ENCODE data around the gene SLC25A1. TPM values are rescaled to one million over a fixed set of nuclear protein-coding genes. Genes with fewer than 3 reads are reported as not detected.

SLC25A1 gene
- 10 to 100 TPM; 36.1 to 54.6 TPM for polyA plus RNA-seq

GRCh38 chr22:19178657-19179496 lies at the start of gene SLC25A1:
SLC25A1 (minus strand) TSS chr22:19178736; CDS start chr22:19178673, 63 bp downstream.
- WGBS, 2 donors, result 1% methylated on average over 73 to 86 of the region's 86 CpGs
- peak within 1 kb of the TSS; percentile 91 to 94 for H3K27ac ChIP-seq (ENCODE audit: low read depth in 2 of 2, low read length in 1 of 2)
- H3K27me3 ChIP-seq (ENCODE audit: control insufficient read depth in 1 of 2, insufficient read depth in 2 of 2, low read length in 2 of 2), result no peaks in the 10 kb centered on the region
- H3K4me1 ChIP-seq (ENCODE audit: control insufficient read depth in 2 of 2, insufficient read depth in 2 of 2, low read length in 1 of 2), result peaks cover 0 to 23% of the 10 kb centered on the region in 2 donors
- no peaks in the 10 kb centered on the region for H3K9me3 ChIP-seq (ENCODE audit: control insufficient read depth in 2 of 2, insufficient read depth in 1 of 2, low read depth in 1 of 2, low read length in 1 of 2)
- H3K4me3 ChIP-seq (ENCODE audit: low read depth in 1 of 2, low read length in 2 of 2), result peak within 1 kb of the TSS; percentile 67 to 86
- H3K36me3 ChIP-seq (ENCODE audit: control insufficient read depth in 2 of 2, insufficient read depth in 2 of 2, low read length in 1 of 2), result peaks cover 0 to 9% of the 10 kb centered on the region in 2 donors

- WGBS, 2 donors, result 78 to 80% methylated on average over 4 of the region's 4 CpGs
- H3K9me3 ChIP-seq (ENCODE audit: control insufficient read depth in 2 of 2, insufficient read depth in 1 of 2, low read depth in 1 of 2, low read length in 1 of 2), result no peaks in the 10 kb centered on the region
- peaks cover 3 to 15% of the 10 kb centered on the region in 2 donors for H3K36me3 ChIP-seq (ENCODE audit: control insufficient read depth in 2 of 2, insufficient read depth in 2 of 2, low read length in 1 of 2)
Measured at GRCh38 chr22:19228179-19228578, 49.6 kb upstream of the SLC25A1 start.

GRCh38 chr22:19226428-19226827 lies 47.9 kb upstream of the SLC25A1 start:
- Histone ChIP-seq H3K36me3 (ENCODE audit: control insufficient read depth in 2 of 2, insufficient read depth in 2 of 2, low read length in 1 of 2) (peaks cover 3 to 24% of the 10 kb centered on the region in 2 donors), H3K27ac (ENCODE audit: low read depth in 2 of 2, low read length in 1 of 2) (no peak overlapping the region), H3K27me3 (ENCODE audit: control insufficient read depth in 1 of 2, insufficient read depth in 2 of 2, low read length in 2 of 2) (no peaks in the 10 kb centered on the region), H3K4me1 (ENCODE audit: control insufficient read depth in 2 of 2, insufficient read depth in 2 of 2, low read length in 1 of 2) (no peaks in the 10 kb centered on the region), H3K4me3 (ENCODE audit: low read depth in 1 of 2, low read length in 2 of 2) (no peak overlapping the region), H3K9me3 (ENCODE audit: control insufficient read depth in 2 of 2, insufficient read depth in 1 of 2, low read depth in 1 of 2, low read length in 1 of 2) (peaks cover 0 to 2% of the 10 kb centered on the region in 2 donors)

More at GRCh38 chr22:19228179-19228578, 49.6 kb upstream of the SLC25A1 start:
- Histone ChIP-seq H3K4me1 (ENCODE audit: control insufficient read depth in 2 of 2, insufficient read depth in 2 of 2, low read length in 1 of 2) (no peaks in the 10 kb centered on the region), H3K27ac (ENCODE audit: low read depth in 2 of 2, low read length in 1 of 2) (no peak overlapping the region), H3K4me3 (ENCODE audit: low read depth in 1 of 2, low read length in 2 of 2) (no peak overlapping the region), H3K27me3 (ENCODE audit: control insufficient read depth in 1 of 2, insufficient read depth in 2 of 2, low read length in 2 of 2) (no peaks in the 10 kb centered on the region)

GRCh38 chr22:19225560-19225959 lies 47.0 kb upstream of the SLC25A1 start:
- 87 to 89% methylated on average over 3 of the region's 3 CpGs for WGBS, 2 donors
- Histone ChIP-seq H3K27me3 (ENCODE audit: control insufficient read depth in 1 of 2, insufficient read depth in 2 of 2, low read length in 2 of 2) (no peaks in the 10 kb centered on the region), H3K27ac (ENCODE audit: low read depth in 2 of 2, low read length in 1 of 2) (no peak overlapping the region), H3K9me3 (ENCODE audit: control insufficient read depth in 2 of 2, insufficient read depth in 1 of 2, low read depth in 1 of 2, low read length in 1 of 2) (peaks cover 0 to 2% of the 10 kb centered on the region in 2 donors), H3K36me3 (ENCODE audit: control insufficient read depth in 2 of 2, insufficient read depth in 2 of 2, low read length in 1 of 2) (peaks cover 3 to 28% of the 10 kb centered on the region in 2 donors), H3K4me1 (ENCODE audit: control insufficient read depth in 2 of 2, insufficient read depth in 2 of 2, low read length in 1 of 2) (no peaks in the 10 kb centered on the region), H3K4me3 (ENCODE audit: low read depth in 1 of 2, low read length in 2 of 2) (no peak overlapping the region)

GRCh38 chr22:19224985-19225384 lies 46.4 kb upstream of the SLC25A1 start:
- no peak overlapping the region for H3K27ac ChIP-seq (ENCODE audit: low read depth in 2 of 2, low read length in 1 of 2)
- peaks cover 0 to 2% of the 10 kb centered on the region in 2 donors for H3K9me3 ChIP-seq (ENCODE audit: control insufficient read depth in 2 of 2, insufficient read depth in 1 of 2, low read depth in 1 of 2, low read length in 1 of 2)
- no peak overlapping the region for H3K4me3 ChIP-seq (ENCODE audit: low read depth in 1 of 2, low read length in 2 of 2)
- peaks cover 3 to 29% of the 10 kb centered on the region in 2 donors for H3K36me3 ChIP-seq (ENCODE audit: control insufficient read depth in 2 of 2, insufficient read depth in 2 of 2, low read length in 1 of 2)
- H3K4me1 ChIP-seq (ENCODE audit: control insufficient read depth in 2 of 2, insufficient read depth in 2 of 2, low read length in 1 of 2), result no peaks in the 10 kb centered on the region
- WGBS, 2 donors, result 92 to 95% methylated on average over 7 of the region's 7 CpGs
- no peaks in the 10 kb centered on the region for H3K27me3 ChIP-seq (ENCODE audit: control insufficient read depth in 1 of 2, insufficient read depth in 2 of 2, low read length in 2 of 2)

- no peaks in the 10 kb centered on the region for H3K4me1 ChIP-seq (ENCODE audit: control insufficient read depth in 2 of 2, insufficient read depth in 2 of 2, low read length in 1 of 2)
- H3K4me3 ChIP-seq (ENCODE audit: low read depth in 1 of 2, low read length in 2 of 2), result no peak overlapping the region
- 89 to 93% methylated on average over 5 of the region's 5 CpGs for WGBS, 2 donors
- peaks cover 0 to 2% of the 10 kb centered on the region in 2 donors for H3K9me3 ChIP-seq (ENCODE audit: control insufficient read depth in 2 of 2, insufficient read depth in 1 of 2, low read depth in 1 of 2, low read length in 1 of 2)
- no peaks in the 10 kb centered on the region for H3K27me3 ChIP-seq (ENCODE audit: control insufficient read depth in 1 of 2, insufficient read depth in 2 of 2, low read length in 2 of 2)
- no peak overlapping the region for H3K27ac ChIP-seq (ENCODE audit: low read depth in 2 of 2, low read length in 1 of 2)
- peaks cover 3 to 31% of the 10 kb centered on the region in 2 donors for H3K36me3 ChIP-seq (ENCODE audit: control insufficient read depth in 2 of 2, insufficient read depth in 2 of 2, low read length in 1 of 2)
Measured at GRCh38 chr22:19224557-19224956, 46.0 kb upstream of the SLC25A1 start.

- Histone ChIP-seq H3K4me3 (ENCODE audit: low read depth in 1 of 2, low read length in 2 of 2) (no peak overlapping the region), H3K27ac (ENCODE audit: low read depth in 2 of 2, low read length in 1 of 2) (no peak overlapping the region), H3K36me3 (ENCODE audit: control insufficient read depth in 2 of 2, insufficient read depth in 2 of 2, low read length in 1 of 2) (peaks cover 3 to 31% of the 10 kb centered on the region in 2 donors), H3K27me3 (ENCODE audit: control insufficient read depth in 1 of 2, insufficient read depth in 2 of 2, low read length in 2 of 2) (no peaks in the 10 kb centered on the region), H3K9me3 (ENCODE audit: control insufficient read depth in 2 of 2, insufficient read depth in 1 of 2, low read depth in 1 of 2, low read length in 1 of 2) (peaks cover 0 to 2% of the 10 kb centered on the region in 2 donors), H3K4me1 (ENCODE audit: control insufficient read depth in 2 of 2, insufficient read depth in 2 of 2, low read length in 1 of 2) (no peaks in the 10 kb centered on the region)
- WGBS, 2 donors, result 88 to 89% methylated on average over 6 of the region's 6 CpGs
Measured at GRCh38 chr22:19223617-19224016, 45.1 kb upstream of the SLC25A1 start.

- 92 to 93% methylated on average over 9 of the region's 9 CpGs for WGBS, 2 donors
- H3K4me3 ChIP-seq (ENCODE audit: low read depth in 1 of 2, low read length in 2 of 2), result no peak overlapping the region
- no peak overlapping the region for H3K27ac ChIP-seq (ENCODE audit: low read depth in 2 of 2, low read length in 1 of 2)
- H3K9me3 ChIP-seq (ENCODE audit: control insufficient read depth in 2 of 2, insufficient read depth in 1 of 2, low read depth in 1 of 2, low read length in 1 of 2), result peaks cover 0 to 2% of the 10 kb centered on the region in 2 donors
- peaks cover 3 to 31% of the 10 kb centered on the region in 2 donors for H3K36me3 ChIP-seq (ENCODE audit: control insufficient read depth in 2 of 2, insufficient read depth in 2 of 2, low read length in 1 of 2)
- no peaks in the 10 kb centered on the region for H3K27me3 ChIP-seq (ENCODE audit: control insufficient read depth in 1 of 2, insufficient read depth in 2 of 2, low read length in 2 of 2)
- H3K4me1 ChIP-seq (ENCODE audit: control insufficient read depth in 2 of 2, insufficient read depth in 2 of 2, low read length in 1 of 2), result no peaks in the 10 kb centered on the region
Measured at GRCh38 chr22:19223110-19223509, 44.6 kb upstream of the SLC25A1 start.

- 90 to 92% methylated on average over 11 of the region's 11 CpGs for WGBS, 2 donors
- Histone ChIP-seq H3K4me1 (ENCODE audit: control insufficient read depth in 2 of 2, insufficient read depth in 2 of 2, low read length in 1 of 2) (no peaks in the 10 kb centered on the region), H3K27me3 (ENCODE audit: control insufficient read depth in 1 of 2, insufficient read depth in 2 of 2, low read length in 2 of 2) (no peaks in the 10 kb centered on the region), H3K36me3 (ENCODE audit: control insufficient read depth in 2 of 2, insufficient read depth in 2 of 2, low read length in 1 of 2) (peaks cover 3 to 31% of the 10 kb centered on the region in 2 donors), H3K27ac (ENCODE audit: low read depth in 2 of 2, low read length in 1 of 2) (no peak overlapping the region), H3K9me3 (ENCODE audit: control insufficient read depth in 2 of 2, insufficient read depth in 1 of 2, low read depth in 1 of 2, low read length in 1 of 2) (peaks cover 0 to 2% of the 10 kb centered on the region in 2 donors), H3K4me3 (ENCODE audit: low read depth in 1 of 2, low read length in 2 of 2) (no peak overlapping the region)
Measured at GRCh38 chr22:19222242-19223005, 43.9 kb upstream of the SLC25A1 start.
